IPS DF 6.9 (cell line): Measurements from ENCODE around the gene SREK1IP1.
A peak's percentile ranks its signal among the peaks of the same experiment; 100 is the strongest.
"Not testable (repeated sequence)": the region's sequence is repeated elsewhere in the genome, so short reads cannot be mapped to it uniquely, and the experiment has no call there.

Source experiments
- DNase-seq: peaks from one replicate; pipeline ENCODE4 v3.0.0-alpha.2; 2013; ENCODE audit warnings: low read depth, low spot score
- H3K27ac ChIP-seq: one replicate; pipeline ENCODE4 v1.5.1; 2013; ENCODE audit warnings: low read length, control low read depth
- H3K27me3 ChIP-seq: 2 replicates; pipeline ENCODE4 v1.6.1; 2013; ENCODE audit warnings: mild to moderate bottlenecking, low read length; ENCODE audit not compliant: control insufficient read depth, insufficient read depth
- H3K36me3 ChIP-seq: 2 replicates; pipeline ENCODE4 v1.6.1; 2013; ENCODE audit warnings: low read length; ENCODE audit not compliant: control insufficient read depth, insufficient read depth
- H3K4me1 ChIP-seq: 2 replicates; pipeline ENCODE4 v1.6.1; 2013; ENCODE audit warnings: low read length; ENCODE audit not compliant: control insufficient read depth, insufficient read depth
- H3K4me3 ChIP-seq: 2 replicates; pipeline ENCODE4 v1.5.1; 2013; ENCODE audit warnings: mild to moderate bottlenecking, low read length
- H3K9me3 ChIP-seq: 2 replicates; pipeline ENCODE4 v1.6.1; 2013; ENCODE audit warnings: low read length, inconsistent platforms; ENCODE audit not compliant: control insufficient read depth, insufficient read depth
- WGBS: extraction: QIAGEN DNeasy Blood & Tissue Kit; methylation state at CpG from one replicate; pipeline ENCODE4 v1.1.7; 2013; ENCODE audit warnings: mixed read lengths, missing lambda C conversion rate; ENCODE audit not compliant: insufficient read length, insufficient coverage; 5-methylcytosine and 5-hydroxymethylcytosine counted together

The SREK1IP1 gene

GRCh38 chr5:64727150-64727549 is 41.3 kb downstream of the SREK1IP1 start:
- no peaks in the 10 kb centered on the region for H3K9me3 ChIP-seq
- no peak overlapping the region for H3K27ac ChIP-seq

DNA sequence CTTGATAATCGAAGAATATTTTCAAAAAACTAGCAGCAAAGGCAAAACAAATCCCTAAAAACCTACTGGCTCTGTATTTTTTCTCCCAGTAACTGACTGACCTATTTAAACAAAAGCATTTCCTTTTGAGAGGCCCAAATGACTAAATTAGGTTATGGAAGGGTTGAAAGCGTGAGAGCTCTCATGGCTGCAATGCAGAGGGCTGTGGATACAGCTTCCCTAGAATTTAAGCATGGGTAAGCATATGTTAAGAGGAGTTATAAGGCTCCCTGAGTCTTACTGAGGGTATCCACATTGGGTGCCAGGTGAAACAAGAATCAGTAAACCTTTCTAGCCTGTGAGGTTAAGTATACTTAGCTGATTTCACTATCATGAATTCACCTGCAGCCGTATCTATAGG is 45.9 kb downstream of the SREK1IP1 start:
- H3K27me3 ChIP-seq, result no peaks in the 10 kb centered on the region
- H3K9me3 ChIP-seq, result no peaks in the 10 kb centered on the region
- no CpG with 5 or more reads among the region's 3 CpGs for WGBS
- H3K4me1 ChIP-seq, result no peaks in the 10 kb centered on the region
- DNase-seq, result no peak
- no peak overlapping the region for H3K27ac ChIP-seq
- no peak overlapping the region for H3K4me3 ChIP-seq
- peaks cover 2% of the 10 kb centered on the region; the same call in 1 of the 2 replicates for H3K36me3 ChIP-seq

More at GRCh38 chr5:64727150-64727549, 41.3 kb downstream of the SREK1IP1 start:
- Histone ChIP-seq H3K4me1 (no peaks in the 10 kb centered on the region), H3K27me3 (no peaks in the 10 kb centered on the region), H3K4me3 (no peak overlapping the region), H3K36me3 (peaks cover 3% of the 10 kb centered on the region; the same call in 1 of the 2 replicates)
- WGBS, result no CpG with 5 or more reads among the region's 2 CpGs
- no peak for DNase-seq

DNA sequence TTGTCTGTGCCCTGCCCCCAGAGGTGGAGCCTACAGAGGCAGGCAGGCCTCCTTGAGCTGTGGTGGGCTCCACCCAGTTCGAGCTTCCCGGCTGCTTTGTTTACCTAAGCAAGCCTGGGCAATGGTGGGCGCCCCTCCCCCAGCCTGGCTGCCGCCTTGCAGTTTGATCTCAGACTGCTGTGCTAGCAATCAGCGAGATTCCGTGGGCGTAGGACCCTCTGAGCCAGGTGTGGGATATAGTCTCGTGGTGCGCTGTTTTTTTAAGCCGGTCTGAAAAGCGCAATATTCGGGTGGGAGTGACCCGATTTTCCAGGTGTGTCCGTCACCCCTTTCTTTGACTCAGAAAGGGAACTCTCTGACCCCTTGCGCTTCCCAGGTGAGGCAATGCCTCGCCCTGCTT is 54.0 kb downstream of the SREK1IP1 start:
- not testable (repeated sequence) for H3K4me3 ChIP-seq

DNA sequence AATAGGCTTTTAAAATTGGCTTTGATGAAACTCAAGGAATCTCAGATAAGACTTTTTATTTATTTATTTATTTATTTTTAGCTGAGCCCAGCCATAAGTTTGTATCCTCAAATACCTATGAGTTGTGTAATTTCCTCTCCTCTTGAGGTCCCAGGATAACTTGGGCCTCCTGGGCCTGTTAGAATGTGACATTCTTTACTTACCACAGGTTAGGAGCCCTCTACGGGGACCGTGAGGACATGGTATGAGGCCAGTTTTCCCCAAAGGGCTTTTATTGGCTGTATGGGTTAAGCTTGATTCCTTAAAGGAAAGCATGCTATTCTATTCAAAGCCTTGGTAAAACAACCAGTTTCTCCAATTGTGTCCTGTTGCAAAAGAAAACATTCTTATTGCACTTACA is 61.3 kb downstream of the SREK1IP1 start:
- no peak for DNase-seq
- Histone ChIP-seq H3K27me3 (no peaks in the 10 kb centered on the region), H3K36me3 (no peaks in the 10 kb centered on the region), H3K4me1 (peaks cover 2% of the 10 kb centered on the region; the same call in 1 of the 2 replicates), H3K9me3 (no peaks in the 10 kb centered on the region), H3K27ac (no peak overlapping the region), H3K4me3 (no peak overlapping the region)
- whole genome bisulfite sequencing, result no CpG with 5 or more reads among the region's 2 CpGs

More for the DNA sequence above, 54.0 kb downstream of the SREK1IP1 start:
- H3K27me3 ChIP-seq, DNase-seq, H3K36me3 ChIP-seq, H3K27ac ChIP-seq, H3K9me3 ChIP-seq, H3K4me1 ChIP-seq: not testable (repeated sequence)
- no CpG with 5 or more reads among the region's 16 CpGs for WGBS

DNA sequence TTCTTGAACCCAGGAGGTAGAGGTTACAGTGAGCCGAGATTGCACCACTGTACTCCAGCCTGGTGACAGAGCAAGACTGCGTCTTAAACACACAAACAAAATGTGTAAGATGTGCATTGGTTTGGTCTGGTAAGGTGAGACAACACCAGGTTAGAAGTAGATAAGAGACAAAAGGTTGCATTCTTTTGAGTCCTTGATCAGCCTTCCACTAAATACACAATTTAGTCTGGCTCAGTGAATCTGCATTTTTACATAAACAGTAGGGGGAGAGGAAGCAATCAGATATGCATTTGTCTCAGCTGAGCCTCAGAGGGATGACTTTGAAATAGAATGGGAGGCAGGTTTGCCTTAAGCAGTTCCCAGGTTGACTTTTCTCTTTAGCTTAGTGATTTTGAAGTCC is 62.4 kb downstream of the SREK1IP1 start:
- H3K9me3 ChIP-seq, H3K4me3 ChIP-seq, H3K36me3 ChIP-seq, H3K27ac ChIP-seq, H3K27me3 ChIP-seq, DNase-seq, H3K4me1 ChIP-seq: not testable (repeated sequence)
- WGBS, result no CpG with 5 or more reads among the region's 2 CpGs

GRCh38 chr5:64700765-64701164 is 67.7 kb downstream of the SREK1IP1 start:
- H3K27me3 ChIP-seq, result no peaks in the 10 kb centered on the region
- no peaks in the 10 kb centered on the region; the same call in 1 of the 2 replicates for H3K36me3 ChIP-seq
- no CpG with 5 or more reads among the region's 4 CpGs for WGBS
- H3K4me3 ChIP-seq, result no peak overlapping the region
- no peaks in the 10 kb centered on the region; the same call in 1 of the 2 replicates for H3K9me3 ChIP-seq
- H3K4me1 ChIP-seq, result peaks cover 2% of the 10 kb centered on the region; the same call in 1 of the 2 replicates
- no peak for DNase-seq
- no peak overlapping the region for H3K27ac ChIP-seq

GRCh38 chr5:64696414-64696813 is 72.1 kb downstream of the SREK1IP1 start:
- no CpG with 5 or more reads among the region's 7 CpGs for WGBS

GRCh38 chr5:64693636-64694035 is 74.9 kb downstream of the SREK1IP1 start:
- Histone ChIP-seq H3K36me3 (no peaks in the 10 kb centered on the region), H3K27me3 (no peaks in the 10 kb centered on the region; the same call in 1 of the 2 replicates), H3K4me1 (no peaks in the 10 kb centered on the region; the same call in 1 of the 2 replicates), H3K9me3 (no peaks in the 10 kb centered on the region; the same call in 1 of the 2 replicates), H3K4me3 (no peak overlapping the region), H3K27ac (no peak overlapping the region)
- no peak for DNase-seq
- WGBS, result no CpG with 5 or more reads among the region's 2 CpGs

More at GRCh38 chr5:64696414-64696813, 72.1 kb downstream of the SREK1IP1 start:
- not testable (repeated sequence) for H3K36me3 ChIP-seq, H3K27me3 ChIP-seq, H3K4me1 ChIP-seq, H3K4me3 ChIP-seq, H3K27ac ChIP-seq, DNase-seq, H3K9me3 ChIP-seq

DNA sequence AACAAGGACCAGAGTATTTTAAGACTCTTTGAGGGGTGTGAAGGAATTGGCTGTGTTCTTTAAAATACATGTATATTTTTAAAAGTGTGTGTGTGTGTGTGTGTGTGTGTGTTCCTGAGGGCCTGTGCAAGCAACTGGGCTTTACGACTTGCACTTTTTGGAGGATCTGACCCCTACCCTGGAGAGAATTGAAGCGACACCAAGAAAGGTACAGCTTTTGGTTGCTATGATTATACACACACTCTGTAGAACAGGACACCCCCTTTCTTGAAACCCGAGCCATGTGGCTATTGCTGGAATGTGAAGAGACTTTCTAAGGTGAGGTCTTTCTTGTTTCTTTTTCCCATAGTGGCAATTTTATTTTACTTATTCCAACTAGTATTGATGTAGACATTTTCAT is 77.2 kb downstream of the SREK1IP1 start:
- Histone ChIP-seq H3K9me3 (no peaks in the 10 kb centered on the region), H3K27ac (no peak overlapping the region), H3K36me3 (no peaks in the 10 kb centered on the region), H3K27me3 (no peaks in the 10 kb centered on the region; the same call in 1 of the 2 replicates), H3K4me3 (peak overlapping the region; percentile 54; the same call in 1 of the 2 replicates), H3K4me1 (no peaks in the 10 kb centered on the region; the same call in 1 of the 2 replicates)
- DNase-seq, result no peak
- no CpG with 5 or more reads among the region's 3 CpGs for WGBS

DNA sequence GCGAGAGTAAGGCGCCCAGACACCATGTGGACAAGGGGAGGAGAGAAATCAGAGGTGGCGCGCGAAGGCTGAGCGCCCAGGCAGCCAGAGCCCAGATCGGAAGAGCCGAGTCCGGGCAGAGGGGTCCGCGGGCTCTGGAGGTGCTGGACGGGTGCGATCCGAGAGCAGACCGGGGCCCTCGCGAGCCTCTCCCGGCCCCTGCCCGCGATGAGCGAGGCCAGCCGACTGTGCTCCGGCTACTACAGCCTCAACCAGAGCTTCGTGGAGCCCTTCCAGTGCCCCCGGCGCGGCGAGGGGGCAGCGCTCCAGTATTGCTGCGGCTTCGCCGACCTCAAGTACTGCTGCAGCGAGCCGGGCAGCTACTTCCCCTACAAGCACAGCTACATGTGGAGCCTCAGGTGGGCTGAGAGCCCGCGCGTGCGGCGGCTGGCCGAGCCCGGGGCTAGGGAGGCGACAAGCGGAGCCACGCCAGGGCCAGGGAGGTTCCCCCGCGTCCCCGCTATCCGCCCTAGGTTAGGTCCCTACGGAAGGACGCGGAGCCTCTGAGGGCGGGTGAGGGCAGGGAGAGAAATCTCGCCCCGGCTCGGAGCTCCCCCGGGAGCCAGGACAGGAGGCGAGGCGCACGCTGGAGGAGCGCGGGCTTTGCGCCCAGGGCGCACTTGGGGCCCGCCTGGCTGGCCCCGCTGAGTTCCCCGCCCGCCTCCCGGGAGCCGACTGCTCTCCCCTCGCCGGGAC is 77.9 kb downstream of the SREK1IP1 start, which contains the start of gene SHISAL2B:
Gene SHISAL2B (plus strand): TSS at position 87 of the 735 bp plus-strand sequence. CDS start 121 bp downstream, at position 208.
- H3K4me1 ChIP-seq, result no peaks in the 10 kb centered on the region; the same call in 1 of the 2 replicates
- peak within 1 kb of the TSS; percentile 54 for H3K4me3 ChIP-seq
- no peaks in the 10 kb centered on the region for H3K36me3 ChIP-seq
- no peak for DNase-seq
- H3K27me3 ChIP-seq, result no peaks in the 10 kb centered on the region; the same call in 1 of the 2 replicates
- no peak within 1 kb of the TSS for H3K27ac ChIP-seq
- no CpG with 5 or more reads among the region's 71 CpGs for WGBS
- no peaks in the 10 kb centered on the region for H3K9me3 ChIP-seq
